Fibroblast of lung (primary cell): ENCODE results near the gene ATP8A2.

Source experiments
- CTCF ChIP-seq, 2 donors: IDR thresholded peaks in 1 of 2; conservative IDR thresholded peaks in 1 of 2; 1 replicate in 1 of 2; 2 replicates in 1 of 2; pipeline ENCODE4 v1.5.1; 2011 to 2012; ENCODE audit warnings: low read length in 2 of 2, control low read depth in 1 of 2, inconsistent platforms in 1 of 2, low read depth in 1 of 2, mild to moderate bottlenecking in 1 of 2
- EZH2 ChIP-seq: IDR thresholded peaks from 2 replicates; pipeline ENCODE4 v1.5.1; 2012; ENCODE audit warnings: low read length, control low read depth, mild to moderate bottlenecking; ENCODE audit errors: missing control alignments

GRCh38 chr13:26051231-26051656 lies 679.5 kb downstream of the ATP8A2 start:
- TF ChIP-seq CTCF (conservative IDR thresholded peaks at IDR 0.05 in 1 of 2, IDR thresholded peaks at IDR 0.05 in 1 of 2; ENCODE audit: low read depth in 1 of 2, low read length in 2 of 2) (no peak), EZH2 (peak; percentile 50)
